GM18909 (cell line): ENCODE measurements around the gene COL4A2.

Experiments
- ATAC-seq: cut with Tn5 transposase; IDR thresholded peaks from one replicate; pipeline ENCODE4 v1.9.1; 2021; ENCODE audit warnings: mild to moderate bottlenecking; ENCODE audit not compliant: unreplicated experiment, poor library complexity

COL4A2 gene

GRCh38 chr13:110271313-110271712, 35.8 kb upstream of the COL4A2 start:
- ATAC-seq, result no peak

- ATAC-seq, result no peak
These were observed 34.9 kb upstream of the COL4A2 start for GRCh38 chr13:110272227-110272626.

GRCh38 chr13:110272651-110273050, 34.4 kb upstream of the COL4A2 start:
- ATAC-seq, result no peak

- no peak for ATAC-seq
These were observed 33.8 kb upstream of the COL4A2 start for GRCh38 chr13:110273254-110273653.

GRCh38 chr13:110274687-110275086, 32.4 kb upstream of the COL4A2 start:
- no peak for ATAC-seq

- no peak for ATAC-seq
These were observed 31.0 kb upstream of the COL4A2 start for GRCh38 chr13:110275931-110276552.

GRCh38 chr13:110276553-110276950, 30.5 kb upstream of the COL4A2 start:
- ATAC-seq, result no peak

GRCh38 chr13:110277357-110277975, 29.6 kb upstream of the COL4A2 start:
- ATAC-seq, result no peak

GRCh38 chr13:110278859-110279258, 28.2 kb upstream of the COL4A2 start:
- no peak for ATAC-seq

- no peak for ATAC-seq
These were observed 27.4 kb upstream of the COL4A2 start for GRCh38 chr13:110279684-110280083.

- ATAC-seq, result no peak
These were observed 26.8 kb upstream of the COL4A2 start for GRCh38 chr13:110280231-110280813.

- no peak for ATAC-seq
These were observed 25.9 kb upstream of the COL4A2 start for GRCh38 chr13:110280985-110281688.

- no peak for ATAC-seq
These were observed 25.3 kb upstream of the COL4A2 start for GRCh38 chr13:110281736-110282135.

GRCh38 chr13:110282316-110282841, 24.7 kb upstream of the COL4A2 start:
- no peak for ATAC-seq

- ATAC-seq, result no peak
These were observed 23.2 kb upstream of the COL4A2 start for GRCh38 chr13:110283736-110284517.

GRCh38 chr13:110284779-110285484, 22.2 kb upstream of the COL4A2 start:
- no peak for ATAC-seq

- ATAC-seq, result no peak
These were observed 20.9 kb upstream of the COL4A2 start for GRCh38 chr13:110285991-110286832.

GRCh38 chr13:110286833-110287819, 20.0 kb upstream of the COL4A2 start:
- no peak for ATAC-seq
